IPS-15b (cell line): ENCODE results near the gene OTULIN.

Source experiments
- H3K27me3 ChIP-seq: one replicate; pipeline ENCODE4 v1.6.1; 2013; ENCODE audit warnings: low read length; ENCODE audit not compliant: control insufficient read depth, insufficient read depth
- H3K36me3 ChIP-seq: one replicate; pipeline ENCODE4 v1.6.1; 2013; ENCODE audit warnings: low read length; ENCODE audit not compliant: control insufficient read depth, insufficient read depth
- H3K4me1 ChIP-seq: one replicate; pipeline ENCODE4 v1.6.1; 2013; ENCODE audit warnings: mild to moderate bottlenecking, low read length; ENCODE audit not compliant: control insufficient read depth, insufficient read depth
- H3K4me3 ChIP-seq: one replicate; pipeline ENCODE4 v1.5.1; 2013; ENCODE audit warnings: low read depth, low read length
- H3K9ac ChIP-seq: one replicate; pipeline ENCODE4 v1.6.1; 2013; ENCODE audit warnings: low read depth, mild to moderate bottlenecking, low read length
- H3K9me3 ChIP-seq: one replicate; pipeline ENCODE4 v1.6.1; 2013; ENCODE audit warnings: mild to moderate bottlenecking, low read length; ENCODE audit not compliant: control insufficient read depth, insufficient read depth

OTULIN gene

DNA sequence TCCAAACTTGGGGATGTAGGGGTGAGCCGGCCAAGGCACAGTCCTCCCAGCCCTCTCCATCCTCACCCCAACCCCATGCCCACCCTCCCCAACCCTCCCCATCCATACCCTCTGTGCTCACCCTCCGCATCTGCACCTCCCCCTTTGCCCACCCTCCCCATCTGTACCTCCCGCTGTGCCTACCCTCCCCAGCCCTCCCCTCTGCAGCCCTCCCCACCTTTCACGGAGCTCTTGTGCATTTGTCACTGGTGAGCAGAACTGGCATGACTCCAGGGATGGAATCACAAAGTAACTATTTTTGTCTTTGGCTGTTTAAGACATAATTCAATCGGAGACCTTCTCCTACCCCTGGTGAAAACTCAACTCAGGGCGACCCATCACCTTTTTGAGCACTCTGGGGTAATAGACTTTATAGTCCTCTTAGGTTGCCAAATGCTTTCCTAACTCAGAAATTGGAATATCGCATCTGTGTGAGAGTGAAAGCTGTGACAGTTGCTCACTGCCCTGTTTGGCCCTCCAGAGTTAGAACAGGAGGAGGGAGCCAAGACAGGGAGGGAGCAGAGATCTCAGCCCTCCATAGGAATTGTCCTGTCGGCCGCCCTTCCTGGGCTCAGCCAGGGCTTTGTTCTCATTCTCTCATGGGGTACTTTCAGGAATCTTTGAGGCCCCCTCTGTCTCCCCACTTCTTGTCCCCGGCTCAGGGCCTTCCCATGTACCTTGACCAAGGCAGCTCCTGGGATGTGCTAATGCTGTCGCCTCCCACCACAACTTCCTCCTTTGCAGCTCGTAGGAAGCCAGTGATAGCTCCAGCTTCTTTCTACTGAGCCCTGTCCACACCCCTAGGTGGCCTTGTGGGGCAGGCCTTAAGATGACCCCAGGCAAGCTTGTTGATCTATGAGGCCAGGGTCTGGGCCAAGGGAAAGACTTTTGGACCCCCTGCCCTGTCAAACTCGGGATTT lies 36.2 kb downstream of the OTULIN start:
- Histone ChIP-seq H3K9me3 (no peaks in the 10 kb centered on the region), H3K4me3 (no peak overlapping the region), H3K4me1 (peaks cover 6% of the 10 kb centered on the region), H3K9ac (no peak overlapping the region), H3K36me3 (peaks cover 3% of the 10 kb centered on the region), H3K27me3 (no peaks in the 10 kb centered on the region)

DNA sequence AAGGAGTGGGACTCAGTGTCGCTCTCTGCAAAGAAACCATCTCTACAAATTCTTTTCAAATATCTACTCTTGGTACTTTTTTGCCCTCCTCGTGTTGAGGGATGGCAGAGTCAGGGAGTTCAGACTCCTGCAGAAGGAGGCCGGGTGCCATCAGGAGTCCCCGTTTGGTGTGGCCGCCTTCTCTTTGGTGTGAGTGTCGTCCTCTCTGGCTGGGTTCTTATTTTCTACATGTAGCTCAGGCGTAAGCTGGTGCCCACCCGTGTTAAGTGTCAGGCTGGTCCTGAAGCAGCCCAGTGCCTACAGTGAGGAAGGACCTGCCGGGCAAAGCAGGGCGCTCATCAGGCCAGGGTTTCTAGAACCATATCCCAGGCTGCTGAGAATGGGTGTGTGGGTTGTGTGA lies 37.0 kb downstream of the OTULIN start:
- Histone ChIP-seq H3K27me3 (no peaks in the 10 kb centered on the region), H3K4me1 (no peaks in the 10 kb centered on the region), H3K4me3 (no peak overlapping the region), H3K9ac (no peak overlapping the region), H3K9me3 (no peaks in the 10 kb centered on the region), H3K36me3 (peaks cover 3% of the 10 kb centered on the region)

DNA sequence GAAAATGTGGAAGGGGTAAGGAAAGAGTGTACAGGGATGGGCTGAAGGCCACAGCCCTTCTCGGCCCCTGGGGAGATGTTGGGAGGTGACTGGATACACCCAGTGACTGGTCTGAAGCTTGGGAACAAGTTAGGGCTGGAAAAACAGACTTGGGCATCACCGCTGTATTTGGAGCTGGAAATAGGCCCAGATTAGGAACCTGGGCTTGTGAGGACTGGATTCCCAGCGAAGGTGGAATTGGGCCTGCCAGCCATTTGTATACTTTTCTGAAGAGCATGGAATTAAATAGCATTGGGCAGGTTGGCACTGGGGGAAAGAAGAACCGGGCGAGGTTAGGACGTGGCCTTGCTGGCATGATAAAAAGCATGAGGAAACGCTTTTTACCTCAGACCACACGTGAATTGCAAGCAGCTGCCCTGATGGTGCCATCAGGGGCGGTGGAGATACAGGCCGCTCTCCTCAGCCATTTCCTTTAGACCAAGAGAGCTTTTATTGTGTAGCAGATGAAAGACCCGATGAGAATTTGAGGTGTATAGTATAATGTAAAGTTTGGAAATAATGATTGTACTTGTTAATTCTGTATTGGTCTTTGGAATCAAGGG lies 37.8 kb downstream of the OTULIN start:
- no peak overlapping the region for H3K4me3 ChIP-seq
- no peaks in the 10 kb centered on the region for H3K27me3 ChIP-seq
- H3K9ac ChIP-seq, result no peak overlapping the region
- no peaks in the 10 kb centered on the region for H3K9me3 ChIP-seq
- peaks cover 3% of the 10 kb centered on the region for H3K36me3 ChIP-seq
- no peaks in the 10 kb centered on the region for H3K4me1 ChIP-seq

DNA sequence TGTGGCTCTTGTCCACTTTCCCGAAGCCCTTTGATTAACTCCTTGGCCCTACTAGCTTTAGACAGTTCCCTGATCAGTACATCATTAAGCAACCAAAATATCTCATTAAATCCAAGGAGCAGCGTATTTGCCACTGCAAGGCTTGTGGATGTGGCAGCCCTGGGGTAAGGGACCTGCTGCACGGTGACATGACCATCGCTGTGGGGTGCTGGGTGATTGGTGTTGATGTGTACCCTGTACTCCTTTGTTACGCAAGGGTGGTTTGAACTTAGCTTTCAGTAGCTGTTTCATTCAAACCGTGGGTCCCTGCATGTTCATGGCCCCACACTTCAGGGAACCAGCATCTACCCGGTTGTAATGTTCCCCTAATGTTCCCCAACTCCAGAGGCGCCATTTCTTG lies 41.0 kb downstream of the OTULIN start:
- no peak overlapping the region for H3K9ac ChIP-seq
- H3K36me3 ChIP-seq, result peaks cover 4% of the 10 kb centered on the region
- H3K27me3 ChIP-seq, result no peaks in the 10 kb centered on the region
- H3K4me1 ChIP-seq, result no peaks in the 10 kb centered on the region
- H3K9me3 ChIP-seq, result no peaks in the 10 kb centered on the region
- no peak overlapping the region for H3K4me3 ChIP-seq

DNA sequence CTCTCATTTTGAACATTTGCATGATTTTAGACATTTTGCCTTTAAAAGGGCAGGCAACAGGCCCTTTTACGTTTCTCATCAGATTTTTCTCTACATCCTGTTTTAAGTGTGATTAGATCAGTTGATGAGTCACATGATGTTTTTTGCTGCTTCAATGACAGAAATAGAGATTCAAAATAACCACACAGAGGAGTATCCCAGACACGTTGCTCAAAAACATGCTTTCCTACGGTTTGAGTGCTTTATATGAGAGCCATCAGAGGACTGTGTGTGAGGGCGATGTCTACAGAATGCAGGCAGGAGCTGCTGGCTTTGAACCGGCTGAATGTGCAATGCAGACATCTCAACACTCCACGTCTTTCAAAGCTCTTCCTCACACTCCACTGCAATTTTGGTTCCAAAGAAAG lies 42.1 kb downstream of the OTULIN start:
- Histone ChIP-seq H3K4me3 (no peak overlapping the region), H3K36me3 (peaks cover 13% of the 10 kb centered on the region), H3K9ac (no peak overlapping the region)

DNA sequence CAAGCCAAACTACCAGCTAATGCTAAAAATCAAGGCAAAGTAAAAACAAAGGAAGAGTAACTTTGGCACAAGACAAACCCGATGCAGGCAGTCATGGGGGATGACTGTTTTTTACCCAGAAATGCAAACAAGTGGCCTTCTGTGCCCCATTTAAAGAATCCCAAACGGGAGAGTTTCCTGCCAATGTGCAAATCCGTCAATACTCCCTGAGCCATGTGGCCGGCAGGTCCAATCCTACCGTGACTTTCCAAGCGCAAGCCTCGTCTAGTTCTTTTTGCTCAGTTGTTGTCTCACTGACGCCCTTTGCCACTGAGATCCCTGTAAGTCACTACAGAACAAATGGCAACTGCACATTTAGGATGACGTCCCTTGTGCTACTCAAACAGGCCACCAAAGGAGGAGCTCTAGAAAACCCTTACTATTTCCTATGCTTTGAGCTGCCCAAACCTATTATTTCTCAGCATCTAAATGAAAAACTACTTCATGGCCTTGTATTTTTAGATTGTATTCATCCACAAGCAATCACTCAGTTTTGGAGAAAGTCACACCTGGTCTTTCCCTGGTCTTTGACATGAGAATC lies 43.4 kb downstream of the OTULIN start:
- no peak overlapping the region for H3K4me3 ChIP-seq
- no peak overlapping the region for H3K9ac ChIP-seq
- H3K36me3 ChIP-seq, result peaks cover 24% of the 10 kb centered on the region
- no peaks in the 10 kb centered on the region for H3K4me1 ChIP-seq
- no peaks in the 10 kb centered on the region for H3K27me3 ChIP-seq
- H3K9me3 ChIP-seq, result no peaks in the 10 kb centered on the region

More for the DNA sequence above, 42.1 kb downstream of the OTULIN start:
- Histone ChIP-seq H3K27me3 (no peaks in the 10 kb centered on the region), H3K4me1 (no peaks in the 10 kb centered on the region), H3K9me3 (no peaks in the 10 kb centered on the region)

DNA sequence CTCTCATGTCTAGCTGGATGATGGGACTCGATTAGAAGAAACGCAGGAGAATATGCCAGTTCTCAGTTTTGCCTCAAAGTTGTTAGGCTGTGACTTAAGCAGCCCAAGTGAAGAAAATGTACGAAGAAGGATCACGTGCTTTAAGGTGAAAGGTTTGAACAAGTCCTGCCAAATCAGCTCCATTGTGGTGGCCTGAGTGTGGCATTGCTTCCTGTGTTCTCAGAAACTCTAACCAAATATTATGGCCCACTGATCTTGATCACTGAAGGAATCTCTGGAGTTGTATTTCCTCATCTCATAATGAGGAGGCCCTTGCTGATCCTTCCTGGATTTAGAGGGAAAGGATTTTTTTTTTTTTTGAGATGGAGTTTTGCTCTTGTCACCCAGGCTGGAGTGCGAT lies 44.0 kb downstream of the OTULIN start:
- Histone ChIP-seq H3K4me1 (no peaks in the 10 kb centered on the region), H3K9me3 (no peaks in the 10 kb centered on the region), H3K27me3 (no peaks in the 10 kb centered on the region), H3K9ac (no peak overlapping the region), H3K4me3 (no peak overlapping the region), H3K36me3 (peaks cover 23% of the 10 kb centered on the region)

DNA sequence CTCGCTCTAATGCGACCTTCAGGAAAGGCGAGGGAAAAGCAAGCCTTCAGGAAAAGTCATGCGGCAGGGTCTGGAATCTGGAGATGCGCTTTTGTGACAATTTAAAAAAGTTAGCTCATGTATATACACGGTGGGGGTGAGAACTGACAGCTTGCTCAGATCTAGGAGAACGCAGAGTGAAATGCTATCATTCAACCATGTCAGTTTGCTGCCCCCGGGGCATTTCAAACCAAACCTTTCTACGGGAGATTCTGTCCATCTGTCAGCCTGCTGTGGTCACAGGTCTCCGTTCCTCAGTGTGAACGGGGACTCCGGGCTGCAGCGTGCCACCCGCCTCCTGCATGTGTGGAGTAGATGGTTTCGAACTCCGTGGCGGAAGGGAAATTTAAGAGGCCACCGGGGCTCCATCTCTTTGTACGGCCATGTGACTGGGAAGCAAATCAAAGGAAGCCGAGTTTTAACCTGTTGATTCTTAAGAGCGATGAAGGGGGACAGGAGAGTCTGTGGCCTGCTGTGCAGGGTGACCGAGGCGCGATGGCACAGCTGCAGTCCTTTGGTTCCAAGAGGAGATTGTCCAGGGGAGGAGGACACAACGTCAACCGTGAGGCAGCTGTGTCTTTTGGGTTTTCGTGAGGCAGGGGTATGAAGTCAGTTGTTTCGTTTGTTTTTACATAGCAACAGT lies 45.9 kb downstream of the OTULIN start:
- Histone ChIP-seq H3K4me1 (no peaks in the 10 kb centered on the region), H3K4me3 (no peak overlapping the region), H3K9ac (no peak overlapping the region), H3K9me3 (no peaks in the 10 kb centered on the region), H3K36me3 (peaks cover 30% of the 10 kb centered on the region), H3K27me3 (no peaks in the 10 kb centered on the region)

DNA sequence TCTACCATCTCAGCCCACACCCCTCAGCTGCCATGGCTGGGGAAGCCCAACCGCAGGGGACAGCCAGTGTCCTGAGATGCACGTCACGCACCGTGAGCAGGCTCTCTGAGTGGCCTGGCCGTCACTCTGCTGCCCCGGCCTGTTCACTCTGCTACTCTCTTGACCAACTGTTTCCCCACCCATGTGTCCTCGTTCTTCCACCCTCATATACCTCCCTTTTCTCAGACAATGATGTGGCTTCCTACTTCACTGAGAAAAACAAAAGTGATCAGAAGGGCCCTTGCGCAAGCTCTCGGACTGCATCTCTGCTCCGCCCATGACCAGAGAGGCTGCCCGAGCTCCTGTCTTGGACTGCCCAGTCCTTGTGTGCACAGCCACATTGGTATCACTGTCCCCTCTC lies 47.6 kb downstream of the OTULIN start:
- peaks cover 30% of the 10 kb centered on the region for H3K36me3 ChIP-seq
- no peaks in the 10 kb centered on the region for H3K27me3 ChIP-seq
- H3K9me3 ChIP-seq, result no peaks in the 10 kb centered on the region
- no peak overlapping the region for H3K4me3 ChIP-seq
- H3K9ac ChIP-seq, result no peak overlapping the region
- H3K4me1 ChIP-seq, result no peaks in the 10 kb centered on the region

DNA sequence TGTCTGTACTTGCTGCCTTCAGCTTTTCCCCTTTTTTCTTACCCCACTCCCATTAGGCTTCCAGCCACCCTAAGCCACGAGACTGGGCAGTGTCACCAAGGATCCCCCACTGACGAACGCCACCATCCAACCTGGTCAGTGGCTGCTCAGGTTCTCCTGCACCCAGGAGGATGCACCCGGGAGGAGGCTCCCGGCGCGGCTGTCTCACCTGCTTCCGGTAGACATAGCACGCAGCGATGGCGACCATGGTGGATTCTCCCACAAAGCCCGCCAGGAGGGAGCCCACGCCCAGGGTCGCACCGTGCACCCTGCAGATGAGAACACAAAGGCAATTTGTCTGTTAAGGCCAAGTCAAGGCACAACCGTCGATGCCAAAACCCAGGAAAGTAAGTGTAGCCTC lies 48.1 kb downstream of the OTULIN start:
- Histone ChIP-seq H3K9me3 (no peaks in the 10 kb centered on the region), H3K4me3 (no peak overlapping the region), H3K36me3 (peaks cover 30% of the 10 kb centered on the region), H3K4me1 (no peaks in the 10 kb centered on the region), H3K9ac (no peak overlapping the region), H3K27me3 (no peaks in the 10 kb centered on the region)

DNA sequence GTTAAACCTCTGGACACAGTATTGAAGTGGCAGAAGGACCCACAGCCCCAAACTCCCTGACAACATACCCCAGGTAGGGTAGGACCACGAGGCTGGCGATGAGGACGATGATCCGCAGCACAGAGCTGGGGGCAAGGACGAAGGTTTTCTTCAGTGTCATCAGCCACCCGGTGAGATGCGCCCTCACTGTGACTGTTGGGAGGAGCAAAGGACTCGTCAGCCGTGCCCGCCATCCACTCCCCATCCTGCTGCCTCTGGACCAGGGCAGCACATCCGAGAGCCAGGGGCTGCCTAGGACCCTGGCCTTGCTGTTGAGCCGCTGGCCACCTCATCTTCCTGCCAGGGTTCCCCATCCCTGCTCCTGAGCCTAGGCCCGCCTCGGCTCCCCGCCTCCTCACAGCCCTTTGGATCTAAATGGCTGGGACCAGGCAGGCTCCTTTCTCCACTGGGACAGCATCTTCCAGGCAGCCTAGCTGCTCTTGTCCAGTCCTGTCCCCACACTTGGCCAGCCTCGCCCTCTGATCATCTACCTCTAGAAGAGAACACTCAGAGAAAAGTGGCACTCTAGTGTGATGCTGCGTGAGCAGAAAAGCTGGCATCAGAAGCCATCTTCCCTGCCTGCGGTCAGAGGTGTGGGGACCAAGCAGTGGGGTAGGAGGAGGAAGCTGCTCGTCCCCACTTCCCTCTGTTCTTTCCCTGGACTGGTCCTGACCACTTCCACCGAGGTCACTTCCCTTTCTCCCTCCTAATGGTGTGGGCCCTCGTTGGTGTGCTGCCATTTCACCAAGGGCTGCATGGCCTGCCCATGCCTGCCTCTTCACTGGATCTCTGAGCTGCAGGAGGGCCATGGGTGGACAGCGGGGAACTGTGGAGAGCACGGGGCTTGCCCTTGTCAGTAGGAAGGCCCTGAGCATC lies 49.2 kb downstream of the OTULIN start:
- no peaks in the 10 kb centered on the region for H3K9me3 ChIP-seq
- H3K27me3 ChIP-seq, result no peaks in the 10 kb centered on the region
- H3K9ac ChIP-seq, result no peak overlapping the region
- H3K4me1 ChIP-seq, result no peaks in the 10 kb centered on the region
- peaks cover 30% of the 10 kb centered on the region for H3K36me3 ChIP-seq
- no peak overlapping the region for H3K4me3 ChIP-seq
